DMS153 (cell line): ENCODE measurements around the gene CLIC6.

Experiments
- DNase-seq: peaks from one replicate; lab custom pipeline; 2025; lab: John Stamatoyannopoulos, UW

The CLIC6 gene

DNA sequence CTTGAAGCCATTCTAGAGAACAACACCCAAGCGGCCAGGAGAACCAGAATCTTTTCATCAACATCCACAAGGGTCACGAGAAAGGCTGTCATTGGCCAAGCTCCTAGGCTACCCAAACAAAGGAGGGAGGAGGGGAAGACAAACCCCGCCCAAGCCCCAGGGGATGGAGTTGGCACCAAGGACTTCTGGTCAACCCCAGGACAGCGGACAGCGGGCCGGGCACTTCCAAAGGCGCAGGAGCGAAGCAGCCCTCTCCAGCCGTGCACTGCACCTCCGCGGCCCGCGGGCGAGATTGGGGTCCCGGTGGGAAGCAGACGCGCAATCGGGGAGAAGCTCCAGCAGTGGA lies at the start of gene CLIC6:
Gene CLIC6, plus strand, starts transcription at position 192 of the 346 bp plus-strand sequence. CDS start 395 bp downstream, outside the sequence.
- no peak for DNase-seq

DNA sequence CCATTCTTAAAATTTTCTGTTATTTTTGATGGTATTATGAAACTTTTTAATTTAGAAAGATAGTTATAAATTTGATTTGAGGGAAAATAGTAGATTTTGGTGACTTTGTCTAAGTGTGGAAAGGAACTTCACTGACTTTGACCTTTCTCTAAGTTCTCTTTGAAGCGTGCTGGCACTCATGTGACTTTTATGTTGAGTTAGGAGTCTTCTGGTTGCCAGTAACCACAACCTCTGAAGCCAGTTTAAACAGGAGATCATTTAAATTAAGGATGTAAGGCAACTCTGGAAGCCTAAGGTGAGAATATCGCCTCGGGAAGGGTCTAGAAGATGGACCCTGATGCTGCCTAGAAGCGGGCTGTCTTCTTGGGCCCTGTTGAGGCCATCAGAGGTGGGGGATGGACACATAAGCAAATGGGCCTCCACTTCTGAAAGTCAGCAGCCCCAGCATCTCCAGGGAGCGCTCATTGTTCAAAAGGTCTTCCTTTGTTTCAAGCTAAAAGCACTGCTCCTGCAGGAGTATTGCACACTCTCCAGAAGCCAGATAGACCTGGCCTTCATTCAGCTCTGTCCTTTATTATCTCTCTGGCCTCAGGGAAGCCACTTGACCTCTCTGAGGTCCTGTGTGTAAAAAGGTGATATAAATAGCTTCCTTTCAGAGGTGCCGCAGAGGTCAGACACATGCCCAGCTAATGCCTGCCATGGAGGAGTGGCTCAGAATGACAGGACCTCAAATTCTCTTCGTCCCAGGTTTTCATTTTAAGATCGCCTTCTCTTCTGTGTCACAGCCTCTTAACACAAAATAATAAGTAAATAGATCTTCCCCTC lies 48.7 kb upstream of the CLIC6 start:
- no peak for DNase-seq

- DNase-seq = no peak
Measured at GRCh38 chr21:34621434-34622350, 47.1 kb upstream of the CLIC6 start.

DNA sequence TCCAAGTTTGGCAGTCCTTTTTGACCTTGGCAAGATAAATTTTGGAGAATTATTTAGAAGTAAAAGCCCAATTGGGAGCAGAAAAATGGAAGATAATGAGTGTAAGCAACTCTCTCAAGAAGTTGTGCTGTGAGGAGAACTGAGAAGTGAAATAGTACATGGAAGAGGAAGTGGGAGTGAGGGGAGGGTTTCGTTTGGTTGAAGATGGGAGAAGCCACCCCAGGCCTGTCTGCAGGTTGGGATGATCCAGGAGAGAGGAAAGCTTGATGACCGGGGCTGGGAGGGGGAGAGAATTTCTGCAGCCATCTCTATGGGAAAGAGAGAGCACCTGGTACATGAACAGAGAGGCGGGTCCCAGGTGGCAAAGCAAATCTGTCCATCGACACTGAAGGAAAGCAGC lies 45.3 kb upstream of the CLIC6 start:
- DNase-seq = no peak

DNA sequence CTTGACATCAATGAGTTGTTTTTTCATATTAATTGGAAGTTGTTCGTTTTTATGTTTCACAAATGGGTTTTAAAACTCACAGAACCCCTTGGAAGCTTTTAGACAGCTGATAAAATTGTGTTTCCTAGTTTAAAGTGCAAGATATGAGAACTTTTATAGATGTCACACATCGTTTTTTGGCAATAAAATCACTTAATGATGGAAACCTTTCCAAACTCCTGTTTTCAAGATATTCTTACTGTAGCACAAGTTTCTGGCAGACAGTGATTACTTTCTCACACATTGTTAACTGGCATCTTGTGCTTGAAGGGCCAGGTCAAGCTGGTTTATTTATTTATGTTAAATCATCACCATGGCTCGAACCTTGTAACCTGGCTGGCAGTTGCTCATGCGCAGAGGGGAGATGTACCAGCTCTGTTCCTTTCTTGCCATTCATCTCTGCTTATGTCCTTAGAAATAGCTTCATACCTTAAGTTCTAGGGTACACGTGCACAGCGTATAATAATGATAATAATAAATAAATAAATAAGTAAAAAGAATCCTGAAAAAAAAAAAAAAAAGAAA lies 43.7 kb upstream of the CLIC6 start:
- DNase-seq = no peak

DNA sequence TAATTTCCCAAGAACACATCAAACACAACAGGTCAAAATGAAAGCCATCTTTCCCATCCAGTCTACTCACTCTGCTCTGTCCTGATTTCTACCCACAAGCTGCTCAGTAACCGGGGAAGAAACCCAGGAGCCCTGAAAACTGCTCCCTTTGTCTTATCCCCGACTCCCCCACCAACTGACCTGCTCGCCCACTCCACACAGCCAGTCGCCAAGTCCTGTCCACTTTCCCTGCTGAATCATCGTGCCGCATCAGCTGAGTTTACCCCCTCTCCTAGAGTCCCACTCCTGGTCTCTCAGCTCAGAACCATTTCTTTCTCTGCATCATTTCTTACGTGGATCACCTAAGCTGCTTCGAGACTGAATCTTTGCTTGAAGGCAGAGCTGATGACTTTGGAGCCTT lies 42.7 kb upstream of the CLIC6 start:
- no peak for DNase-seq

DNA sequence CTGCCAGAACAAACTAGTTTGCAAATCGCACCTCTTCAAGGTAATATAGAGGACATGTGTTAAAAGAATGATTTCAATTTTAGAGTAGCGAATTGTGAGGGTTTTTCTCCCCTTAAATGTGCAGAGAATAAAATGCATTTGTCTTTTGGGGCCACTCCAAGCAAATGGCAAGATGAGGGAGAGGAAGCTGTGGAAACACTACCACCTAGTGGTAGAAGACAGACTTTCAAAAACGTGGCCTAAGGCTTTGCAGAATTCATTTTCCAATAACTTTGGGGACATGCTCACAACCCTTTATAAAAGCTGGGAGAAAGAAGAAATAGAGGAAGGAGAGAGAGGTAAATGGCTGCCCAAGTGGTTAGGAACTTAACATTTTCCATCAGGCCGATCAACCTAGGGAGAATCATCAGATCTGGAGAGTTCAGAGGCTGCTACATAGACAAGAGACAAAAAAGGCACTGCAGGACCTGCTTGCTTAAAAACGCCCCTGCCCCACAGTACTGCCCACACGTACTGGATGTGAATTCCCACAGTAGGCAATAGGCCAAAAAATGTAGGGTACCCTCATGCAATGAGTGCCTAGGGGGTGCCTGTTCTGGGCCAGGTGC lies 38.2 kb upstream of the CLIC6 start:
- peak; percentile 29 for DNase-seq

- DNase-seq = no peak
Measured at GRCh38 chr21:34632498-34632897, 36.3 kb upstream of the CLIC6 start.

GRCh38 chr21:34635307-34635706 lies 33.5 kb upstream of the CLIC6 start:
- no peak for DNase-seq

DNA sequence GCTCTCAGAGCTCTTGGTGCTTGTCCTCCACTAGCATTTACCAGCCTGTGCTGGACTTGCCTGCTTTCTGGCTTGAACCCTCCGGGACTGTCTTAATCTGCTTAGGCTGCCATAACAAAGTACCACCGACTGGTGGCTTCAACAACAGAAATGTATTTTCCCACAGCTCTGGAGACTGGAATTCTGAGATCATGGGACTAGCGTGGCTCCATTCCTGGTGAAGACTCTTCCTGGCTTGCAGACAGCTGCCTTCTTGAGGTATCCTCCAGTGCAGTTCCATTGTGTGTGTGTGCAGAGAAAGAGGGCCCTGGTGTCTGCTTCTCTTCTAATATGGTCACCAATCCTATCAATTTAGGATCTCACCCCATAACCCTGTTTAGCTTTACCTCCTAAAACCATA lies 31.8 kb upstream of the CLIC6 start:
- DNase-seq = no peak

GRCh38 chr21:34639250-34639649 lies 29.5 kb upstream of the CLIC6 start:
- DNase-seq = no peak

- DNase-seq = no peak
Measured at GRCh38 chr21:34639882-34640788, 28.7 kb upstream of the CLIC6 start.

GRCh38 chr21:34640858-34641257 lies 27.9 kb upstream of the CLIC6 start:
- DNase-seq = no peak

DNA sequence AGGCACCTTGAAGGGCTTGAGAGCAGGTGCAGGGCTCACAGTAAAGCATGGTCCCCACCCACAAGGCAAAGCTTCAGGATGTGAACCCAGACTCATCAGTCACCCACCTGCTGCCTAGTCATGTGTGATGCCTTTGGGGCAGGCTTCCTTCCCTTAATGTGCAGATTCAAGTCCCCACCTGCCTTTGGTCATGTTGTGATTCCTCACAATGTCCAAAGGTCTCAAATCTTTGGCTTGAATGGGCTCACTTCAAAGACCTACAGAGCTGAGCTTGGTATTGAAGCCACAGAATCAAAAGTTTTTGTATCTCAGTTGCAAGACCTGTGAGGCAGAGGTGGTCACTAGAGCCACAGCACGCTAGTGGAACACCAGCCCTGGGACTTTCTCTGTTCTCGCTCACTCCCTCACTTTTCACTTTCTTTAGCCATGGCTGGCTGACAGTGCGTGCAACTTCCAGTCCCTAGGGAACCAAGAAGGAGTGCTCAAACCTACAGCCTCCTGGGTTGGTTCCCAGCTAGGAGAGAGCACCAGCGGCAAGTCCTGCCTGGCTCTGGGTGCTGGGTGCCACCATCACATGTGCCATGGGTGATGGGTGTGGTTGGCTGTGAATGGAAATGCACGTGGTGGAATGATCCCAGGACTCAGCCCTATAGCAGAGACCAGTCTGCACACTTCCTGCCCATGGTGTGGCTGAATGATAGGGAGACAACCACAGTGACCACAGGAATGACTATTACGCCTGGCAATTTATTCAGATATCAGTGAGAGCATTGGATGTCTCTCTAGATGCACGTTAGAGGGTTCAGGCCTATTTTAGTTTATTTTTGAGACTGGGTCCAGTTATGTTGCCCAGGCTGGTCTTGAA lies 26.4 kb upstream of the CLIC6 start:
- no peak for DNase-seq

- no peak for DNase-seq
Measured at GRCh38 chr21:34644825-34645224, 24.0 kb upstream of the CLIC6 start.

GRCh38 chr21:34647555-34647954 lies 21.2 kb upstream of the CLIC6 start:
- DNase-seq = no peak

- DNase-seq = peak; percentile 28
Measured at GRCh38 chr21:34648739-34649297, 20.0 kb upstream of the CLIC6 start.

DNA sequence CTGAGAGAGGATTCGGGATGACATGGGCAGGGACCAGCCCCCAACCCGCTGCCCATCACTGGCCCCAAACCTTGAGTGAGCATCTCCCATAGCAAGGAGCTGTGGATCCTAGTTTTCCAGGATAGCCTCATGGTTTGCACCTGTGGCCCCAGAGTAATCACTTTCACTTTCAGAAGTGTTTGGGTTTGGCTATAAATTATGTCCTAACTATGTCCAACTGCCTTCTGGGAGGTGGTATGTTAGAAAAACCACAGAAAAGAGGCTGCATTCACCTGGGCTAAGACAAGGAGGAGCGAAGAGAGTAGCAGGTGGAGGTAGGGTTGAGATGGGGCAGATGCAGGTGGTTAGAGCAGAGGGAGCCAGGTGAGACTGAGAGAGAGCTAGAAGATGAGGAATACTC lies 19.4 kb upstream of the CLIC6 start:
- DNase-seq = no peak

DNA sequence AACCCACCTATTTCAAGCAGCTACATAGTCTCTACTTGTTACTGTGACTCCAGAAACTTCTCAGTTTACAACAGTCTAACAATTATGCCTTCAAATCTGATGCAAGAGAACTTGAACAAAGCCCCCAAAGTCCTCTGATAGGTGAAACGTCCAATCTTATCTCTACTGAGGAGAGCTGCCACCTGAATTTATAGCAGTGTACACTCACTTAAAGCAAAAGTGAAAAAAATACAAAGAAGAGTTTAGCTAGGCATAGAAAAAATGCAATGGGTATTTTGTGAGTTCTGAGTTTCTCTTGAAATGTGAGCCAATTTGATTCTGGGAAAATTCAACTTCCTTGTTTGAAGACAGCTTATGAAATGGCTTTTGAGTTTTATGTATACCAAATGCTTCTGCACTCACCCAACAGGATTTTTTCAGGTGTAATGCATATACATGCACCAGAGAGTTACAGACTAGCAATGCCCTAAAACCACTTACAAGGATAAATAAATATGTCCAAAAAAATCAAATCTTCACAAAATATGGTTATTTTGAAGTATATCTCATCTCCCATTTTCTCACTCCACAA lies 17.8 kb upstream of the CLIC6 start:
- no peak for DNase-seq

DNA sequence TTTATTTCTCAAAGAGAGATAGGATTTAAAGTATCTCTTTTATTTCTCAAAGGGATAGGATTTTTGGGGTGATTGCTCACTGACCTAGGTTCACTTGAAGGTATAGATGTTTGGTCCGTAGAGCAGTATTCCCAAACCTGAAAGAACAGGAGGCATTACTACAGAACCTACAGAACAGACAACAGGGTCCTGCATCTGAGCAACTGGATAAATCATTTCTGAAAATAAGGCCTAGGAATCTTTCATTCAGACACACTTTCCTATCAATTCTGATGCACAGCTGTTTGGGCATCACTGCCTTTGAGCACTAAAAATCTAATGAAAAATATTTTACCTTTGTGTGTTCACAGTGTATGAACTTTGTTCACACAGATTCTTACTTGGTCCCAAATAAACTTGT lies 17.2 kb upstream of the CLIC6 start:
- no peak for DNase-seq
